ENCODE measurements around the gene STX8. TPM values are rescaled to one million over a fixed set of nuclear protein-coding genes. Genes with fewer than 3 reads are reported as not detected.
A peak's percentile ranks its signal among the peaks of the same experiment; 100 is the strongest.

STX8 gene
- total and polyA plus RNA-seq, 4 donors, result 14.7 to 39.5 (median 28.7) TPM

DNA sequence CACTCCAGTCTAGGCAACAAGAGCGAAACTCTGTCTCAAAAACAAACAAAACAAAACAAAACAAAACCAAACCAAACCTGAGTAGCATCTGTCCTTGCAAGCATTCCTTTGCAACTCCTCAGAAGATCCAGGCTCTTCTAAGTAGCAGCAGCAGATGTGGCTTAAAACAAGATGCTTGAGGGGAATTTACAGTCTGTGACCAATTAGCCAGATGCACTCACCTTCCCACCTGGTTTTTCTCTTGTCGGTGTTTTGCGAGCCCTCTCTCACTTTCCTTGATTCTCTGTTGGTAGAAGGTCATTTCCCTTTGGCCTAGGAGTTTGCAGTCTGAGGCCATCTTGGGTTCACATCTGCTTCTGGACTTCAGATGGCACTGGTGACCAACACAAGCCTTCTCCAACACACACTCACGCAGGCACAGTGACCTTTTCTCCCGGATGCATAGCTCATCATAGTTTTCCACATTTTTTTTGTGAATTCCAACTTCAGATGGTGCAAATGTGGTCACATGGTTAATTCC, 276.8 kb downstream of the STX8 start:
- Histone ChIP-seq H3K4me1 (ENCODE audit: control insufficient read depth in 4 of 4, insufficient read depth in 4 of 4, low read length in 3 of 4) (peaks cover 2 to 19% (median 7%) of the 10 kb centered on the region in 4 donors), H3K36me3 (ENCODE audit: control insufficient read depth in 4 of 4, insufficient read depth in 3 of 4, low read depth in 1 of 4, low read length in 3 of 4) (no peaks in the 10 kb centered on the region), H3K27me3 (ENCODE audit: control insufficient read depth in 4 of 4, insufficient read depth in 4 of 4, low read length in 3 of 4) (no peaks in the 10 kb centered on the region), H3K9ac (ENCODE audit: low read depth in 1 of 2, low read length in 2 of 2) (no peak overlapping the region), H3K27ac (ENCODE audit: low read depth in 1 of 2, low read length in 2 of 2) (peak overlapping the region in 1 of 2 donors; percentile 36), H3K9me3 (ENCODE audit: control insufficient read depth in 4 of 4, low read length in 3 of 4) (no peaks in the 10 kb centered on the region), H3K4me3 (ENCODE audit: low read depth in 1 of 3, low read length in 3 of 3) (no peak overlapping the region)
- WGBS, result 91% methylated on average over 5 of the region's 5 CpGs
- TF ChIP-seq MAX (IDR thresholded peaks at IDR 0.05) (no peak), TAF1 (conservative IDR thresholded peaks at IDR 0.05) (no peak), EGR1 (IDR thresholded peaks at IDR 0.05; ENCODE audit: low read depth in 2 of 2) (no peak), RXRA (IDR thresholded peaks at IDR 0.05) (no peak), GABPA (IDR thresholded peaks at IDR 0.05 in 1 of 2, conservative IDR thresholded peaks at IDR 0.05 in 1 of 2) (no peak), HNF4G (IDR thresholded peaks at IDR 0.05) (no peak), SP1 (IDR thresholded peaks at IDR 0.05) (no peak), JUND (IDR thresholded peaks at IDR 0.05) (no peak), NR2F2 (IDR thresholded peaks at IDR 0.05) (no peak), HNF4A (conservative IDR thresholded peaks at IDR 0.05) (no peak), YY1 (IDR thresholded peaks at IDR 0.05) (no peak)
- DNase-seq (ENCODE audit: low spot score), result no peak

- H3K27me3 ChIP-seq (ENCODE audit: control insufficient read depth in 4 of 4, insufficient read depth in 4 of 4, low read length in 3 of 4), result no peaks in the 10 kb centered on the region
- no peak overlapping the region for H3K4me3 ChIP-seq (ENCODE audit: low read depth in 1 of 3, low read length in 3 of 3)
- H3K36me3 ChIP-seq (ENCODE audit: control insufficient read depth in 4 of 4, insufficient read depth in 3 of 4, low read depth in 1 of 4, low read length in 3 of 4), result no peaks in the 10 kb centered on the region
- H3K4me1 ChIP-seq (ENCODE audit: control insufficient read depth in 4 of 4, insufficient read depth in 4 of 4, low read length in 3 of 4), result peaks cover 2 to 19% (median 7%) of the 10 kb centered on the region in 4 donors
- H3K27ac ChIP-seq (ENCODE audit: low read depth in 1 of 2, low read length in 2 of 2), result peak overlapping the region; percentile 36 to 45
- H3K9ac ChIP-seq (ENCODE audit: low read depth in 1 of 2, low read length in 2 of 2), result no peak overlapping the region
- H3K9me3 ChIP-seq (ENCODE audit: control insufficient read depth in 4 of 4, low read length in 3 of 4), result no peaks in the 10 kb centered on the region
- 50% methylated on average over 5 of the region's 5 CpGs for WGBS
- TF ChIP-seq JUND (IDR thresholded peaks at IDR 0.05) (peak; percentile 37 to 81), HNF4G (IDR thresholded peaks at IDR 0.05) (peak; percentile 86), YY1 (IDR thresholded peaks at IDR 0.05) (peak; percentile 68), FOXA1 (IDR thresholded peaks at IDR 0.05) (peak; percentile 70), HNF4A (conservative IDR thresholded peaks at IDR 0.05) (peak; percentile 96 to 97), RAD21 (IDR thresholded peaks at IDR 0.05) (peak; percentile 48 to 50), RXRA (IDR thresholded peaks at IDR 0.05) (peak; percentile 86 to 93), EGR1 (IDR thresholded peaks at IDR 0.05; ENCODE audit: low read depth in 2 of 2) (peak in 1 of 2 donors; percentile 83), MAX (IDR thresholded peaks at IDR 0.05) (peak; percentile 99), REST (IDR thresholded peaks at IDR 0.05) (peak; percentile 46), FOXA2 (IDR thresholded peaks at IDR 0.05) (peak; percentile 40), GABPA (IDR thresholded peaks at IDR 0.05 in 1 of 2, conservative IDR thresholded peaks at IDR 0.05 in 1 of 2) (no peak), NR2F2 (IDR thresholded peaks at IDR 0.05) (peak; percentile 84), TAF1 (conservative IDR thresholded peaks at IDR 0.05) (no peak), SP1 (IDR thresholded peaks at IDR 0.05) (peak; percentile 82)
- TF ChIP-seq, protein P1, sequence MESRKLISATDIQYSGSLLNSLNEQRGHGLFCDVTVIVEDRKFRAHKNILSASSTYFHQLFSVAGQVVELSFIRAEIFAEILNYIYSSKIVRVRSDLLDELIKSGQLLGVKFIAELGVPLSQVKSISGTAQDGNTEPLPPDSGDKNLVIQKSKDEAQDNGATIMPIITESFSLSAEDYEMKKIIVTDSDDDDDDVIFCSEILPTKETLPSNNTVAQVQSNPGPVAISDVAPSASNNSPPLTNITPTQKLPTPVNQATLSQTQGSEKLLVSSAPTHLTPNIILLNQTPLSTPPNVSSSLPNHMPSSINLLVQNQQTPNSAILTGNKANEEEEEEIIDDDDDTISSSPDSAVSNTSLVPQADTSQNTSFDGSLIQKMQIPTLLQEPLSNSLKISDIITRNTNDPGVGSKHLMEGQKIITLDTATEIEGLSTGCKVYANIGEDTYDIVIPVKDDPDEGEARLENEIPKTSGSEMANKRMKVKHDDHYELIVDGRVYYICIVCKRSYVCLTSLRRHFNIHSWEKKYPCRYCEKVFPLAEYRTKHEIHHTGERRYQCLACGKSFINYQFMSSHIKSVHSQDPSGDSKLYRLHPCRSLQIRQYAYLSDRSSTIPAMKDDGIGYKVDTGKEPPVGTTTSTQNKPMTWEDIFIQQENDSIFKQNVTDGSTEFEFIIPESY (IDR thresholded peaks at IDR 0.05), result peak; percentile 79
- TF ChIP-seq, protein P2, sequence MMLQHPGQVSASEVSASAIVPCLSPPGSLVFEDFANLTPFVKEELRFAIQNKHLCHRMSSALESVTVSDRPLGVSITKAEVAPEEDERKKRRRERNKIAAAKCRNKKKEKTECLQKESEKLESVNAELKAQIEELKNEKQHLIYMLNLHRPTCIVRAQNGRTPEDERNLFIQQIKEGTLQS (IDR thresholded peaks at IDR 0.05), result peak; percentile 80
- TF ChIP-seq, protein P3, sequence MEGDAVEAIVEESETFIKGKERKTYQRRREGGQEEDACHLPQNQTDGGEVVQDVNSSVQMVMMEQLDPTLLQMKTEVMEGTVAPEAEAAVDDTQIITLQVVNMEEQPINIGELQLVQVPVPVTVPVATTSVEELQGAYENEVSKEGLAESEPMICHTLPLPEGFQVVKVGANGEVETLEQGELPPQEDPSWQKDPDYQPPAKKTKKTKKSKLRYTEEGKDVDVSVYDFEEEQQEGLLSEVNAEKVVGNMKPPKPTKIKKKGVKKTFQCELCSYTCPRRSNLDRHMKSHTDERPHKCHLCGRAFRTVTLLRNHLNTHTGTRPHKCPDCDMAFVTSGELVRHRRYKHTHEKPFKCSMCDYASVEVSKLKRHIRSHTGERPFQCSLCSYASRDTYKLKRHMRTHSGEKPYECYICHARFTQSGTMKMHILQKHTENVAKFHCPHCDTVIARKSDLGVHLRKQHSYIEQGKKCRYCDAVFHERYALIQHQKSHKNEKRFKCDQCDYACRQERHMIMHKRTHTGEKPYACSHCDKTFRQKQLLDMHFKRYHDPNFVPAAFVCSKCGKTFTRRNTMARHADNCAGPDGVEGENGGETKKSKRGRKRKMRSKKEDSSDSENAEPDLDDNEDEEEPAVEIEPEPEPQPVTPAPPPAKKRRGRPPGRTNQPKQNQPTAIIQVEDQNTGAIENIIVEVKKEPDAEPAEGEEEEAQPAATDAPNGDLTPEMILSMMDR (IDR thresholded peaks at IDR 0.05; ENCODE audit: low read depth, low read length, missing input control), result no peak
- no peak for DNase-seq (ENCODE audit: low spot score)
Measured at GRCh38 chr17:9298135-9298534, 277.5 kb downstream of the STX8 start.

All from liver (tissue), 9 donors.